HepG2 (cell line): Measurements from ENCODE around the gene VPS11. TPM values are rescaled to one million over a fixed set of nuclear protein-coding genes. Genes with fewer than 3 reads are reported as not detected.

Experiments
- CEBPZ ChIP-seq: IDR thresholded peaks from 2 replicates; pipeline ENCODE4 v1.6.1; 2012; ENCODE audit warnings: low read length, improper control_type of control experiment
- DNMT1 ChIP-seq: sonication (generic); formaldehyde crosslinking; IDR thresholded peaks from 2 replicates; pipeline ENCODE4 v1.5.1; 2020; ENCODE audit warnings: mild to moderate bottlenecking, missing genetic modification reagents
- EEA1 ChIP-seq: sonication (generic); formaldehyde crosslinking; IDR thresholded peaks from 2 replicates; pipeline ENCODE4 v1.5.1; 2020; ENCODE audit warnings: mild to moderate bottlenecking, missing genetic modification reagents, borderline replicate concordance
- HMGA1 ChIP-seq: sonication (generic); formaldehyde crosslinking; conservative IDR thresholded peaks from 2 replicates; pipeline ENCODE4 v1.4.0; 2020; ENCODE audit warnings: missing genetic modification reagents
- JARID2 ChIP-seq: sonication (generic); formaldehyde crosslinking; IDR thresholded peaks from 2 replicates; pipeline ENCODE4 v1.8.1; 2023; ENCODE audit warnings: missing genetic modification reagents, inconsistent platforms; ENCODE audit not compliant: insufficient replicate concordance
- MLXIP ChIP-seq: sonication (generic); formaldehyde crosslinking; IDR thresholded peaks from 2 replicates; pipeline ENCODE4 v1.9.0; 2021; ENCODE audit warnings: missing genetic modification reagents, borderline replicate concordance
- MTA1 ChIP-seq: sonication (generic); formaldehyde crosslinking; IDR thresholded peaks from 2 replicates; pipeline ENCODE4 v1.4.0; 2020; ENCODE audit warnings: missing genetic modification reagents, mild to moderate bottlenecking, borderline replicate concordance
- PRDM15 ChIP-seq: sonication (generic); formaldehyde crosslinking; IDR thresholded peaks from 2 replicates; pipeline ENCODE4 v1.4.0; 2020; ENCODE audit warnings: missing genetic modification reagents
- REPIN1 ChIP-seq: sonication (generic); formaldehyde crosslinking; IDR thresholded peaks from 2 replicates; pipeline ENCODE4 v1.8.0; 2022; ENCODE audit warnings: missing genetic modification reagents, low read depth, mild to moderate bottlenecking, borderline replicate concordance
- XRCC5 ChIP-seq: fragments of 200-400 bp; formaldehyde crosslinking; optimal IDR thresholded peaks from 2 replicates; pipeline ENCODE3; 2017; ENCODE audit warnings: mild to moderate bottlenecking, low read length
- YY1 ChIP-seq: IDR thresholded peaks from 2 replicates; pipeline ENCODE4 v1.6.1; 2011; ENCODE audit warnings: low read length, low read depth, moderate library complexity, mild to moderate bottlenecking; ENCODE audit not compliant: insufficient read depth, insufficient replicate concordance
- ZFYVE20 ChIP-seq: sonication (generic); formaldehyde crosslinking; IDR thresholded peaks from 2 replicates; pipeline ENCODE4 v1.8.0; 2023; ENCODE audit warnings: low read depth, mild to moderate bottlenecking, moderate library complexity, missing genetic modification reagents, borderline replicate concordance
- ZNF280D ChIP-seq: sonication (generic); formaldehyde crosslinking; IDR thresholded peaks from 2 replicates; pipeline ENCODE4 v1.5.1; 2020; ENCODE audit warnings: mild to moderate bottlenecking, missing genetic modification reagents
- ZNF317 ChIP-seq: sonication (generic); formaldehyde crosslinking; IDR thresholded peaks from 2 replicates; pipeline ENCODE4 v1.5.0; 2020; ENCODE audit warnings: mild to moderate bottlenecking, missing genetic modification reagents
- ZNF672 ChIP-seq: sonication (generic); formaldehyde crosslinking; IDR thresholded peaks from 2 replicates; pipeline ENCODE4 v1.8.1; 2022; ENCODE audit warnings: missing genetic modification reagents
- polyA plus RNA-seq, 8 experiments: library from polyadenylated mRNA; depleted of rRNA in 3 of 8; stranded (reverse) in 7 of 8; unstranded in 1 of 8; fragments of >200 nt; fragmentation: Illumina TruSeq in 4 of 8; extraction: Trizol in 4 of 8; gene quantifications; 2 replicates each; pipeline versions ENCODE4 v1.2.1 to v1.2.3, GENCODE V29; 2011 to 2016; ENCODE audit warnings: low read depth in 4 of 8, missing spikeins in 1 of 8, mixed read lengths in 1 of 8; ENCODE audit not compliant: insufficient read depth in 1 of 8
- total RNA-seq, 5 experiments: library from RNA; depleted of rRNA; stranded (reverse); fragments of >200 nt; fragmentation: Illumina TruSeq; extraction: Trizol; gene quantifications; 2 replicates each; pipeline ENCODE4 v1.2.3, GENCODE V29; 2016; ENCODE audit warnings: low read depth in 1 of 5

Gene VPS11
- total and polyA plus RNA-seq, 2 of the 13 experiments (the other 11 are each of a cell fraction or from before 2014, with no cell fraction given) = 13.7 to 21.6 TPM

- TF ChIP-seq PRDM15 (CRISPR knock-in tag) = no peak
- no peak for TF ChIP-seq ZNF317 (CRISPR knock-in tag)
- no peak for TF ChIP-seq ZNF672 (CRISPR knock-in tag)
- peak; percentile 39; the same call in 1 of the 2 replicates for TF ChIP-seq REPIN1 (CRISPR knock-in tag)
- no peak for TF ChIP-seq CEBPZ
- no peak for TF ChIP-seq XRCC5
- no peak for TF ChIP-seq ZNF280D (CRISPR knock-in tag)
- TF ChIP-seq JARID2 (CRISPR knock-in tag) = no peak
- no peak for TF ChIP-seq DNMT1 (CRISPR knock-in tag)
- no peak for TF ChIP-seq YY1
- TF ChIP-seq MLXIP (CRISPR knock-in tag) = no peak
- no peak for TF ChIP-seq MTA1
- TF ChIP-seq HMGA1 = no peak
- TF ChIP-seq ZFYVE20 = no peak
- TF ChIP-seq EEA1 = no peak
Observed at GRCh38 chr11:119029340-119030028, 38.1 kb upstream of the VPS11 start (continued).
